Stimulated activated CD8-positive, alpha-beta memory T cell treated with anti-CD3 and anti-CD28 coated beads, Interleukin-7, amount 100 ng/mL, for 1 hour (primary cell): ENCODE data around the gene IFT80.
"Not testable (repeated sequence)": the region's sequence is repeated elsewhere in the genome, so short reads cannot be mapped to it uniquely, and the experiment has no call there.

ENCODE experiments used
- DNase-seq, 2 donors: peaks; one replicate each; pipeline ENCODE4 v3.0.0-alpha.2; 2020; ENCODE audit warnings: low read depth in 2 of 2

IFT80 gene

DNA sequence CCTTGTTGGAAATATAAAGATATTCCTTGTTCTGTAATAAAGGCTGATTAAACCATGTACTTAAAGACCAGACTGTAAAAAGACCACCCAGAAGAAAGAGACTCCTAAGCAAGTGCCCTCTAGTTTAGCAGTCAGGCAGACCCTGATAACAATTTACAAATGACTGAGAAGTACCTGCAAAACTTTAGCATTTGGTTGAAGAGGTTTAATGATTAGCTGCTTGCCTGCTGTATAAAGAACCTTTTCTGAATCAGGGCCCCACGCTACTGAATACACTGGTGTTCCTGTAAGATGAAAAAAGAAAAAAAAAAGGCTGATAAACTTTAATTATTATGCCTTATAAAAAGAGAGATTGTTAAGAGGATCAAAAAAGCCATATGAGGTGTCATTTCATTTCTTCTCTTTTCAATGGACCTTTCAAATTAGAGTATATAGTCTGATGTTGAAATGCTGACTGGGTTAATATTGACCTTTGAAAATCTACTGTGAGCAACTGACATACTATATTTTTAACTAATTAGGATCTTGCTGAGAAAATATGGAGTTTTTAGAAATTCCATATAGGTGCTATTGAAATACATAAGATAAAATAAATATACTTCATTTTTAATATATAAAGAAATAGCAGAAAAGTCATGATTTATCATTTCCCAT, 33.0 kb downstream of the IFT80 start:
- DNase-seq = no peak

DNA sequence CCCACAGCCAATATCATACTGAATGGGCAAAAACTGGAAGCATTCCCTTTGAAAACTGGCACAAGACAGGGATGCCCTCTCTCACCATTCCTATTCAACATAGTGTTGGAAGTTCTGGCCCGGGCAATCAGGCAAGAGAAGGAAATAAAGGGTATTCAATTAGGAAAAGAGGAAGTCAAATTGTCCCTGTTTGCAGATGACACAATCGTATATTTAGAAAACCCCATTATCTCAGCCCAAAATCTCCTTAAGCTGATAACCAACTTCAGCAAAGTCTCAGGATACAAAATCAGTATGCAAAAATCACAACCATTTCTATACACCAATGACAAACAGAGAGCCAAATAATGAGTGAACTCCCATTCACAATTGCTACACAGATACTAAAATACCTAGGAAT, 36.1 kb downstream of the IFT80 start:
- DNase-seq = not testable (repeated sequence)

DNA sequence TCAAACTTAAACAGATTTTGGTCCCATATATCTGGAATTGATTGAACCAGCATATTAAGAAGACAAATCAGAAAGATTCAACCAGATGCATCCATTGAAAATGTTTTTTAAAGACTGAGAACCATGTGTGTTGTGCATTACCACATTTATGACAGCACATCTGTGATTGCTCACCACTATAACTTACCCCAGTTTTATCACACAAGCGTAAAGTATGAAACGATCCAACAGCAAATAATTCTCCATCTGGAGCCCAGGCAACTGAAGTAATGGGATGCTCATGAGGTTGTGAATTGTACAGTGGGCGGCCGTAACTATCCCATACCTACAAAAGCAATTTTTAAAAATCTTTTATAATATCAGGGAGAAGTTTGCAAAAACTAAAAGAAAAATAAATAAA, 43.2 kb downstream of the IFT80 start:
- no peak for DNase-seq

DNA sequence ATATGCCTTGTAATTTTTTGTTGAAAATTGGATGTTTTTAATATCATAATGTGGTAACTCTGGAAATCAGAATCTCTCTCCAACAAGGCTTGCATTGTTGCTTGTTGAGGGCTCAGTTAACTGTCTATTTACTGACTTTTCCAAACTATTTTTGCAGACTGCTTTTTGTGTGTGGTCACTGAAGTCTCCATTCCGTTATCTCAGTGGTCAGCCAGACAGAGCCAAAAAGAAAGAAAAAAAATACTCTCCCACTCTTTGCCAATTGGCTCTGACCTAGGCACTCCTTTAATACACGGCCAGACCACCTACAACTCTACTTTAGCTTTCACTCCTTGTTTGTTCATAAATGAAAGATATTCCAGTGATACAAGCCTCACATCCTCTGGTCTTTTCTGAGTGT, 52.5 kb downstream of the IFT80 start:
- no peak for DNase-seq

DNA sequence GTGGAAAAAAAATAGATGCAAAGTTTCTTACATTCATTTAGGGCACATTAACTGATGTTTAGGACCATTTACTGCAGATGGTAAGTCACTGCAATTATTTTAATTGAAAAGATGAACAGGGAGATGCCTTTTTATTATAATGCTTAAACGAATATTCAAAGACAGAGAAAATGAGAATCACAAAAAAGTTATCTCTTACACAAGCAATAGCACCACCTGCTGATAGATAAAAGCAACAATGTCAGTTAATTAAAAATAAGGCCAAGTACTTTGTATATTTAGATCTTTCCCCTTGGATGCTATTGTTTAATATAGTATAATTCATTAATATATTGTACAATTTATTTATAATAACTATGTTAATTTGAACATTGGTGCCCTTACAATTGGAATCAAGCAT, 55.9 kb downstream of the IFT80 start:
- no peak for DNase-seq

DNA sequence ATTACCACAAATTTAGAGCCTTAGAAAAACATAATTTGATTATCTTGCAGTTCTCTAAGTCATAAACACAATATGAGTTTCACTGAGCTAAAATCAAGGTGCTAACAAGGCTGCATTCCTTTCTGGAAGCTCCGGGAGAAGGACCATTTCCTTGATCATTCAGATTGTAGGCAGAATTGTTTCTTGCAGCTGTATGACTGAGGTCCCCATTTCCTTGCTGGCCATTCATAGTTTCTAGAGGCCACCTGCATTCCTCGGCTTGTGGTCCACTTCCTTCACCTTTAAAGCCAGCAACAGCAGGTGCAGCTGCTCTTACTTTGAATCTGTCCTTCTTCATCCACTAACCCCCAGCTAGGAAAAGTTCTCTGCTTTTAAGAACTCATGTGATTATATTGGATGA, 58.7 kb downstream of the IFT80 start:
- DNase-seq = no peak

DNA sequence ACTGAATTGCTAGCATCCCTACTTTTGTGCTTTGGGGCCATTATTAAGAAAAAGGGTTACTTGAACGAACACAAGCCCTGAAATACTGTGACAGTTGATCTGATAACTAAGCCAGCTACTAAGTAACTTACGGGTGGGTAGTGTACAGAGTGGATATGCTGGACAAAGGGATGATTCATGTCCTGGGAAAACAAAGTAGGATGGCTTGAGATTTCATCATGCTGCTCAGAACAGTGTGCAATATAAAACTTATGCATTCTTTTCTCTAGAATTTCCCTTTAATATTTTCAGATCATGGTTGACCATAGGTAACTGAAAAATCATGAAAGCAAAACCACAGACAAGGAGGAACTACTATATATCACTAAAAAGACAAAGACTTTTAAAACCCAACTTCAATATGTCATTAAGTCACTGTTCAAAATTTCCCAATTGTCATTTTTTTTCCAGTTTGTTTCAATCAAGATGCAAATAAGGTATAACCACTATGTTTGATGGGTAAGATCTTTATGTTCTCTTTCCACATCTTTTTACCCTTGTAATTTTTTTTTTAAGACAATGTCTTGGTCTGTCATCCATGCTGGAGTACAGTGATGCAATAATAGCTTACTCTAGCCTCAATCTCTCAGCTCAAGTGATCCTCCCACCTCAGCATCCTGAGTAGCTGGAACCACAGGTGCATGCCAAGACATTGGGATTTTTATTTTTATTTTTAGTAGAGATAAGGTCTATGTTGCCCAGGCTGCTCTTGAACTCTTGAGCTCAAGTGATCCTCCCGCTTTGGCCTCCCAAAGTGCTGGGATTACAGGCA, 67.7 kb downstream of the IFT80 start:
- DNase-seq = no peak

DNA sequence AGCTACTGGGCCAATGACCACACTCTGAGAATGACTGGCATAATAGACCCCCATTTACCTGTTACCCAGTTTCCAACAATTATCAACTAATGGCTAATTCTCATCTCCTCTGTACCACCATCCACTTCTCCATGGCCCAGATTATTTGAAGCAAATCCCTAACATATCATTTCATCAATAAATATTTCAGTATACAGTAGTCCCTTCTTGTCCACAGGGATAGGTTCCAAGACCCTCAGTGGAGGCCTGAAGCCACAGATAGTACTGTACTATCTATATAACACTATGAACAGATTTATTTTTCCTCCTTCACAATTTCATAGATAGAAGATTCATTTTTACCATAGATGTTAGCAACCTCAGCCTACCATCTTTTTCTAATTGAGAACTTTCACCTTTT, 68.3 kb downstream of the IFT80 start:
- DNase-seq = no peak

DNA sequence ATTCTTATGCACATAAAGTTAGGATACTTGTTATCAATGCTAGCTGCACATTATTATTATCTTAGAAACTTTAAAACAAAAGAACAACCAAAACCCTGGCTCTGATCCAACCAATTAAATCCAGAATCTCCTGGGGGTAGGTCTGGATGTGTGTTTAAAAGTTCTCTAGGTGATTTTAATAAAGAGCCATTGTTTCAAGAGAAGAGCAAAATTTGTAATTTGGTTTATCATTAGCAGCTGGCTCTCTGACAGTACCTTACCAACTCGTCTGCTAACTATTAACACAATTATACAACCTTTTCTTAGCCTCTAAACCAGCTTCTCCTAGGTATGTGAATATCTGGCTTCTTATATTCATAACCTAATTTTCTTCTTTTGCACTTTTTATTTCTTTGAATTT, 68.9 kb downstream of the IFT80 start:
- no peak for DNase-seq

DNA sequence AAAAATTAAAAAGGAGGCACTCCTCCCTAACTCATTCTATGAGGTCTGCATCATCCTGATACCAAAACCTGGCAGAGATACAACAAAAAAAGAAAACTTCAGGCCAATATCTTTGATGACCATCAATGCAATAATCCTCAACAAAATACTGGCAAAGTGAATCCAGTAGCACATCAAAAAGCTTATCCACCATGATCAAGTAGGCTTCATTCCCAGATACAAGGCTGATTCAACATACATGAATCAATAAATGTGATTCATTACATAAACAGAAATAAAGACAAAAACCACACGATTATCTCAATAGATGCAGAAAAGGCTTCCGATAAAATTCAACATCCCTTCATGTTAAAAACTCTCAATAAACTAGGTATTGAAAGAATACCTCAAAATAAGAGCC, 72.7 kb downstream of the IFT80 start:
- DNase-seq = not testable (repeated sequence)

DNA sequence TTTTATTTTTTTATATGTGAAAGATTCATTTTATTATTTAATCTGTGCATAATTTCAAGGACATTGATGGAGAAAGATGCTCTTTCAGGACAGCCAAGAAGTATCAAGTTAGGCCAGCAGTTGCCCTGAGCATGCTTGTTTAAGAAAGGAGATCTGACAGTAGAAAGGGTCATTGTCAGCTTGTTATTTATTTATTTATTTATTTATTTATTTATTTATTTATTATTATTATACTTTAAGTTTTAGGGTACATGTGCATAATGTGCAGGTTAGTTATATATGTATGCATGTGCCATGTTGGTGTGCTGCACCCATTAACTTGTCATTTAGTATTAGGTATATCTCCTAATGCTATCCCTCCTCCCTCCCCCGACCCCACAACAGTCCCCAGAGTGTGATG, 77.2 kb downstream of the IFT80 start:
- DNase-seq = not testable (repeated sequence)

DNA sequence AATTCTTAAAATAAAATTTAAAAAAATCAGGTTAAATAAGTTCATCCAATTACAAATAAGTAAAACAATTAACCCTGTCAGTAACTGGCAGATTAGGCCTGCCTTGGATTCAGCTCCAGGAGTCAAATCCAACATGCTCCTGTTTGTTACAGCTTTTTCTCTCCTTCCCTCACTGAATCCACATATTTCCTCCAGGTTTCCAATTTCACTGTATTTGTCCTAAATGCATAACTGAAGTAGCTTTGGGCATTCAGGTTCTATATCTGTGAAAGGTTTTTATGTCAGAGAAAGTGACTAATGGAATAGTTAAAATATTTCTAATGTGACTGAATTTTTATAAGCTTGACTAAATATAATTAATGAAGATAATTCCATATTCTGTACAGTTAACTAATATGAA, 79.7 kb downstream of the IFT80 start:
- no peak for DNase-seq

DNA sequence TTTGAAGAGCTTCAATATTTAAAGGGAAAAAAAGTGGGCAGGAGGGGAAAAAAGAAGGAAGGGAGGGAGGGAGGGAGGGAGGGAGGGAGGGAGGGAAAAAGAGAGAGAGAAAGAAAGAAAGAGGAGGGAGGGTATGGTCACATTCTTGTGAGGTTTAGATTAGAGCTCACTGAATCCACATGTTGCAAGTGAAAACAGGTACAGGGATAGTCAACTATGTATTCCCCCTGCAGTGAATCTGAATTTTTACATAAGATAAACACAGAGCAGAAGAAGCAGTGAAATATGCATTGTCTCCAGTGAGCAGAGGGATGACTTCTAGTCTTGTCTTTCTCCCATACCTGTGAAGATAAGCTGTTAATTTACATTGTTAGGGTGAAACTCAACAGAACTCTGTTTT, 84.0 kb downstream of the IFT80 start:
- DNase-seq = no peak

DNA sequence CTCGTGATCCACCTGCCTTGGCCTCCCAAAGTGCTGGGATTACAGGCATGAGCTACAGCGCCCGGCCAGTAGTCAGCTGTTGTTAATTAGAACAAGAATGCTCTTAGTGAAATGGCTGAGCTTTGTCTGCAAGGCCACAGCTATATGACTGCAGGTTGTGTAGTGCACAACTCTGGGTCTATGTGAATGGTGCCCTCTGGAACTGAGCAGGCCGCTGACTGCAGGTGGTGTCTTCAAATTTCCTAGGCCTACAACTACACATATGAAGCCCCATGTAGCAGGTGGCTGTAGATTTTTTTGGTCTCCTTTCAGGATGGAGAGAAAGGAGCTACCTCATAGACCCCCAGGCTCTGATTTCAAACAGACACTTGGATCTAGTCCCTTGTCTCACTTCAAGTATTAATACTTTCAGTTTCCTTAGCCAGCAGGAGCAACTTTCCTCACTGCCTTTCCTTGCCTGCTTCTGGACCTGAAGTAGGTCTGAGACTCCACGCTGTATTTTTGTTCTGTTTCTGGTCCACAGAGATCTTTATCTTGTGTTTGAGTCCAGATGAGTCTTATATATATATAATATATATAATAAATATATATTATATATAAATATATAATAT, 86.9 kb downstream of the IFT80 start:
- no peak for DNase-seq

DNA sequence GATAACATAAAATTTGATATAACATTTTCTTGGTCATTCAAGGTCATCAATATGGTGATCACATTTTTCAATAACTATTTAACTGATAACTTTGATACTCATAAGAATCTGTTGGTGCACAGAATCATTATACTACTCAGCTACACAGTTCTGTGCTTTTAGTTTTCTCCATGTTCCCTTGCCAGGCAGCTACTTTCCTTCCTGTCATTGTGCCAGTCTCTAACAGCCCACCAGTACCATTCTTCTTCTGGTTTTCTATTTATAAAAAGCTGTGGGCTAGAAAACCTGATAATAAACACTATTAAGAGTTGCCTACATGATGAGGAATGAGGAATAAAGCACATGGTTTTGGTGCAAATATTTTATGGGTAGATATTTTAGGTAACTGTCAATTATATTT, 96.2 kb downstream of the IFT80 start:
- no peak for DNase-seq

DNA sequence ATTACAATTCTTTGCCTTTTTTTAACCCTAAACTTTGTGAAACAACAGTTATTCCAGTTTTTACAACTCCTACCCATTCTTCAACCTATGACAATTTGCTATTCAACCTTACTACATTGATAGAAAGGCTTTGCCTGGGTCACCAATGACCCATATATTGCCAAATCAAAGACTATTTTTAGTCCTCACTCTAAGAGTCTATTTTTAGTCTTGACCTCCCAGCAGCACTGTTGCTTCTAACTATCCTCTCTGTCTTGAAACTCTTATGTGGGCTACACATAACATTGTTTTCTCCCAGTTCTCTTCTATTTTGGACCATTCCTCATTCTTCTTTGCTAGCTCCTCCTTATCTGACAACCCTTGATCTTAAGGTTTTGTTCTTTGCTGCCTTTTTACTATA, 102.4 kb downstream of the IFT80 start:
- no peak for DNase-seq

DNA sequence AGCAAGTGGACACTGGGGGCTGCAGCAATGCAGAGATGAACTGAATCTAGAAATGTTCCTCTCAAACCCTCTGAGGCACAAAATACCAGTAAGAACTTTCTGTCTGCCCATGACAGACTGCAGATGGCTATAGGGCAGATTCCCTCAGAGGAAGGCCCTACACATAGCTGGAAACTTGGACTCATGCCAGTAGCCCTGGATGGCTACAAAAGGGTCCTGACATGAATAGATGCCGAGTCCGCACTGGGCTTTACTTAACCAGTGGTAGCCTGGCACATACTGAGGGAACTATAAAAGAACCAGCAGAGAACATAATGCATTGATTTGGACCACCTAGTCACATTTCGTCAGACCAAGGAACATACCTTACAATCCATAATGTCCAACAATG, 107.1 kb downstream of the IFT80 start:
- DNase-seq = no peak

DNA sequence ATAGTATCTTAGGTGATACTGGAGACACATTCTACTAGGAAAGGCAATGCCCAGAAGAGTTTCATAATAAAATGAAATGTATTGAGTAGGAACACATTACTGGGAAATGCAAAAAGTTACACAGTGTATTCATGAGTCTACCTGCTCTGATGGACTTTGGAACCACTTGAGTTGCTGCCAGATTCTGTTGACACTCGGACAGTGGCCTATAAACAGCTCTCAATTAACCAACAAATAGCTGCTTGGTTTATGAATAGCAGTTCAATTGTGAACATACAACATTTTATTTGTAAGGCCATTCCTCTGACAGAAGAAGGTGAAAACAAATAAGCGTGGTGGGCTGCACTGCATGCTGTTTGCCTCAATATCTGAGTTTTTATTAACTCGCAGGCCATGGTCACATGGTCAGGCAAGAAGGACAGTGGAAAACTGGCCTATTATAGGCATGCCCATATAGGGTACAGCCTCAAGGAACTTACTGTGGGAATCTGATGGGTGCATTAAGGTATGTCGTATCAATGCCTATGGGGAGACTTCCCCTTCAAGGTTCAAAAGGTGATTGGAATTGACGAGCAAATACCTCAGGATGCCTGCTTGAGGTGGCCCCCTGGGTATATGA, 107.6 kb downstream of the IFT80 start:
- DNase-seq = no peak

DNA sequence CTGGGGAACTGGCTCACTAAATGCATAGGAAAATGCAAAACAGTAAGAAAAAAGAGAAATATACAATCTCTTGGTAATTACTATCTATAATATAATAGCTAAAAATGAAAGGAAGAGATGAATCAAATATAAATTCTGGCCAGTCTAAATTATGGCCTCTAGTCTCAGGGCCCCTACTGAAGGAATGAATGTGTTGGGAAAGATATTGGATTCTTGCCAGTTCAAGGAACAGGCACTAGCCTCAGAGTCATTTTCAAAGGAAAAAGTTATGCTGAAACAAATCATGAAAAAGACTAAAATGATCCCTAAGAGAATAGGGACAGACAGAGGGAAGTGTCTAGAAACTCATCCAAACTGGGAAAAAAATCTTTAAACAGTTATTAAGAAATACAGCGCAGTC, 111.4 kb downstream of the IFT80 start:
- no peak for DNase-seq

DNA sequence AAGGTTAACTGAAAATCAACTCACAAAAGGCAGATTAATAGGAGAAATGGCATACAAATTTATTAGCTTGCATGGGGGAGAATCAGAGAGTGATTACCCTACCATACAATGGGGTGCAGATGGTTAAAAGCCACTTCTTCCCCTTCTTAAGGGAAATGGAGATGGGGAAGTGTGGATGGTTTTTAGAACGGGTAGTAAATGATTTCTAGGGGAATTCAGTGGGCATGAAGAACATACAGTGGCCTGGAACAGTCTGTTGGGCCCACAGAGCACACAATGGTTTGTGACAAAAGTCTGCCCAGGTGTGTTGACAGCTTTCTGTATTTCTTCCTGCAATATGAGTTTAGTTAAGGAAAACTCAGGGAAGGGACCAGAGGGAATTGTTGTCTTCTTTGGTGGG, 112.8 kb downstream of the IFT80 start:
- DNase-seq = no peak

DNA sequence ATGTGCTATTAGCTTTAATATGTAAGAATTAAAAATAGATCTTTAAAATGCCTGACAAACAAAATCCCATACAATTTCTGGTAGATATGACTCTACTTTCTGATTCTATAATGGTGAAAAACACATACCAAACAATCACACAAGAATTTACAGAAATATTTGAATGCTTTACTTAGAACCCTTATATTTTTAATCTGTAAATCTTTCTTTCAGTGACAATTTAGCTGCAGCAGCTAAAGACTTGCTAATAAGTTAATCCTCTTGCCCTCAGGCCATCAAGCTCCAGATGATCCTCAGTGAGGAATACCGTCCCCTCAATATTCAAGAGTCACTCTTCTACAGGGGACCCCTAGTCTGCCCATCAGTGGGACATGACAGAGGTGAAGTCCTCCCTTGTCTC, 118.2 kb downstream of the IFT80 start:
- no peak for DNase-seq

DNA sequence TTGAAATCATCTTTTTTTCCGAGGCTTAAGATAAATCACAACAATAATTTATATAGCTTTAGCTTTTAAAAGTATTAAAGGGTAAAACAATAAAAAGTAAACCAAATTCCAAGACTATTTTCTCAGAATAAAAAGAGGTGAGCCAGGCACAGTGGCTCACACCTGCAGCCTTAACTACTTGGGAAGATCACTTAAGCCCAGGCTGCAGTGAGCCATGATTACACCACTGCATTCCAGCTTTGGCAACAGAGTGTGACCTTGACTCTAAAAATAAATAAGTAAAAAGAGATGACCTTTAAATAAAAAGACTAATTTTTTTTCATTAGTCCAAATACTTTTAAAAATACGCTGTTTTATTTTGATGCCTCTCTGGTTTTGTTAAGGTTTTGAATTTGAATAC, 119.4 kb downstream of the IFT80 start:
- DNase-seq = no peak

DNA sequence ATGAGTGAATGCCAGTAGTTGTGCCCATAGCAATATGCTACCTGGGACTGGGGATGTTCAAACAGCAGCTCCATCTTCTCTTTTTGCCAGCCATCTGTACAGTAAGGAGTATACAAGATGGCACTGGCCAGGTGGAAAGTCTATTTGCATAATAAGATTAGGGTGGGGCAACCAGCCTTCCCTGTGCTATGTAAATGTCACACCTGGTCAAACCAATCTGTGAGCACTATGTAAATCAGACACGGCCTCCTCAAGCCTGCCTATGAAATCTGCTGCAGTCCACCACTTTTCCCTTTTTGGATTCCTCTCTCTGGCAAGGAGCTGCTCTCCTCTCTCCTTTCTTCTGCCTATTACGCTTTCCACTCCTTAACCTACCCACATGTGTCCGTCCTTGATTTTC, 120.8 kb downstream of the IFT80 start:
- no peak for DNase-seq
